HG03103 (cell line): ENCODE data around the gene CATSPER3.

Experiments
- ATAC-seq: cut with Tn5 transposase; IDR thresholded peaks from one replicate; pipeline ENCODE4 v1.9.1; 2021; ENCODE audit warnings: low read depth; ENCODE audit not compliant: unreplicated experiment

CATSPER3 gene

DNA sequence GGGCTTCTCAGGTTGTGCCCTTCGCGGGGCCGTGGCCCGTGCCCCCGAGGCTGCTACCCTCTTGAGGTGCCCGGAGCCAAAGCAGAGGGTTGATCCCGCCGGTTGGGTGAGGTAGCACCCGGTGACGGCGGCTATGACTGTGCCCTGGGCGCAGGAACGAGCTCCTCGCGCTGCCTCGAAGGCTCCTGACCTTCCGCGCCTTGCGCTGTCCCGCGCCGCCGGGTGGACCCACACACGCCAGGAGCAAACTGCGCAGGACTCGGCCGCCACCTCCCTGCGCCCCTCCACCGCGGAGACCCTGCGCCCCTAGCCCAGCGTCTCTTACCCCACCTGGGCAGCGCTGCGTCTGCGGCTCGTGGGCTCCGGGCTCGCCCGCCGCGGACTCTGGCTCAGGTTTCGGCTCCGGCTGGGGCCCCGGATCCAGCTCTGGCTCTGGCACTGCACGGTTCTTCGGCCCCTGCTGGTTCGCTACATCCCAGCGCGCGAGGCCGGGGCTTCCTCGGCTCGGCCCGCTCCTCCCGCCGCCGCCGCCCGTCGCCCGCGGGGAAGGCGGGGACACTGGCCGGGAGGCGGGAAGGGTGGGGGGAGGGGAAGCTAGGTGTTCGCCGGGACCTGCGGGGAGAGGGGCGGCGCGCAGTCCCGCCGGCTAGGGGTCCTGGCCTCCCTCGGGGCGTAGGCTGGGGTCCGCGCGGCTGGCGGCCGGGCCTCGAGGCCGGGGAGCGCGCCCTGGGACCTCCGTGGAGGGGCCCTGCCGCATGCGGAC is 71.7 kb downstream of the CATSPER3 start:
- ATAC-seq, result no peak

- no peak for ATAC-seq
Measured at GRCh38 chr5:135040034-135040332, 72.3 kb downstream of the CATSPER3 start.

GRCh38 chr5:135040333-135041144 is 72.8 kb downstream of the CATSPER3 start:
- no peak for ATAC-seq

DNA sequence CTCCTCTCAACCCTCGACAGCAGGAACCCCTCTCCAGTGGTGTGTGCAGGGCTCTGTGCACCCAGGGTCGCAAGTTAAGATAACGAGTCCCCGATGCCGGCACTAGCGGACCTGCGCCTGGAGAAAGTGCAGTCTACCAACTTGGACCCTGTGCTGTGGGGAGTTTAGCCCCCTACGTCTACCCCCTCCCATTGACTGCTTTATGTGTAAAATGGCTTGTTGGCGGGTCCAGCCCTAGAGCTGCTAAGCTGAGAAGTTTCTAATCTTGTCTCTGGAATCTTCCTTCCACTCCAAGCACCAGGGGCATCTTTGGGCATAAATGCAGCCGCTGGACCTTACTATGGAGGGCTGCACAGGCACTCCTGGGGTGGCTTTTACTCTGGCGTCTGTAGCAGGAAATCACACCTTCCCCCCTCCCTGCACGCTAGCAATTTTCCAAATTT is 73.5 kb downstream of the CATSPER3 start:
- ATAC-seq, result no peak

- ATAC-seq, result no peak
Measured at GRCh38 chr5:135041726-135042125, 74.0 kb downstream of the CATSPER3 start.

DNA sequence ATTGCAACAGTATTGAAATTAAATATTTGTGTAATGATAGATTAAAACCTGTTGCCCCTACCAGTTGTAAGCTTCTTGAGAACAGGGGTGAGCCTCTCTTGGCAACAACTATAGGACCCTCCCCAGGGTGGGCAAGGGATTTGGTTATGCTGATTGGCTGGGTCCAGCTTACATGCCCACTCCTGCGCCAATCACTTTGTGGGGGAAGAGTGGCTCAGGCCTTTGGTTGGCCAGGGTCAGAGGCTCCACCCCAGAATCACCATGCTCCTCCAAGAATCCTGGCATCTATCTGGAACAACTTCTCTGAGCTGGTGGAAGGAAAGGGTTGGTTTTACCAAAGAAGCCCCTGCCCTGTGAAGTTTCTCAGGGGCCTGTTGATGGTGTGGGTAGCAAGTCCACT is 74.9 kb downstream of the CATSPER3 start:
- no peak for ATAC-seq

- no peak for ATAC-seq
Measured at GRCh38 chr5:135045488-135045887, 77.8 kb downstream of the CATSPER3 start.

DNA sequence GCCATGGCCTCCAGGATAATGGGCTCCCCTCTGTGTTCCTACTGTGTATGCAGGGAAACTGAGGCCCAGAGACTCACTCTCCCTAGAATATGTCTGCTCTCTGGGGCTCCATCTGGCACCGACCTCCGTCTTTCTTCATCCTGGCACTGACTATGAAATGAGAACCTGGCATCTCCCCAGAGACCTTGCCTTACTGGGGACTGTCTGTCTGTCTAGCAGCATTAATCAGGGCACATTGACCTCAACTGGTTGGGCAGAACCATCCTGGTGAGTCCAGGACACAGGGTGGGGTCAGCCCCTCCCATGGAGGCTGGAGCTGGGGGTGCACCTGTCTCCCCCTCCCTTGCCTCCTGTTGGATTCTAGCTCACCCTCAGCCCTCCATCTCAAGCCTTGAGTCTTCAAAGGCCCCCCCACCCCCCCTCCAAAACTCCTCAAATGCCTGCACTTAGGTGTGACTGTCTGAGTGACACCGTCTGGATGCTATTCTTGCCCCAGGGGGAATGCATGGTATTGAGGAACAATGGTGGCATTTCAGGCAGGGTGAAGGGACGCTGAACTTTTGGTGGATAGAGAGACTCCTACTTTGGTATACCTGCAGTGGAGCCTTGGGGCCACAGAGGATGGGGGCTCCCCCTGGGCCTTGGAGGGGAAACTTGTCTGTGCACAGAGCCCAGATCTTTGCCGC is 79.1 kb downstream of the CATSPER3 start:
- no peak for ATAC-seq

GRCh38 chr5:135047347-135047695 is 79.6 kb downstream of the CATSPER3 start:
- ATAC-seq, result no peak

GRCh38 chr5:135048286-135048685 is 80.6 kb downstream of the CATSPER3 start:
- no peak for ATAC-seq

GRCh38 chr5:135048930-135049329 is 81.2 kb downstream of the CATSPER3 start:
- ATAC-seq, result no peak

DNA sequence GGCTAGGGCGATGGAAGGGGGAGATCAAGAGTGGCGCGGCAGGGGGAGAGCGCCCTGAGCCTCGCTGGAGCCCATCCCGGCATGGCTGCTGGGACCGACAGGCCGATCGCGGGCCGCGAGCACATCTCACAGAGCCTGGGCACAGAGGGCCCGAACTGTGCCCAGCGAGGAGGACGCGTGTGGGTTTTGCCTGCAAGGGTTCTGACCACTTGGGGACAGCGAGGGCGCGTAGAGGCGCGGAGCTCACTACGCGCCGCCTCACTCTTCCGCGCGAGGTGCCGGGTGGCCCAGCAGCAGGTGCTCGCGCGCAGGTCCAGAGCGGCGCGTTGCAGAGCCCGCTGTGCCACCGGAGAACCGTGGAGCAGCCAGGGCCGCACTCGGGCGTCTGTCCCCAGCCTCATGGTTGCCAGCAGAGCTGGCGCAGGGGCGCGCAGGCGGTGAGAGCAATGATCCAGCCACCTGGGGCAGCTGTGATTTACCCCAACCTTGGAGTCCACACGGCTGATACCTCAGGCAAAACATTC is 82.6 kb downstream of the CATSPER3 start:
- no peak for ATAC-seq

DNA sequence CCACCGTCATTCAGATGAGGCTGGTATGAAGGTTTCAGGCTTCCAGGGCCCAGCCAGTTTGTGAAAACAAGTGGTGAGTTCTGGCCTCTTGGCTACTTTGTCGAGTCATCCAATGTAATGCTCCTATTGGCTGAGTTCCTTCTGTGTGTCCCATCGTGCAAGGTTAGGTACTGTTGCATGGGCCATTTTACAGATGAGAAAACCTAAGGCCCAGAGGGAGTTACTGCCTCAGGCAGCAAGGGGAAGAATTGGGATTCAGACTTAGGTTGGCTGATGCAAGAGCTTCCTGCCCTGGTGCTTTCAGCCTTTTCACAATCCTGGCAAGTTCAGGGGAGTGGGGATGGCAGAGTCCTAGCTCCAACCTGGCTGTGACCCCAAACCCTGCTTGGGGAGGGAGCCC is 83.7 kb downstream of the CATSPER3 start:
- ATAC-seq, result no peak

- ATAC-seq, result no peak
Measured at GRCh38 chr5:135051872-135052271, 84.2 kb downstream of the CATSPER3 start.

DNA sequence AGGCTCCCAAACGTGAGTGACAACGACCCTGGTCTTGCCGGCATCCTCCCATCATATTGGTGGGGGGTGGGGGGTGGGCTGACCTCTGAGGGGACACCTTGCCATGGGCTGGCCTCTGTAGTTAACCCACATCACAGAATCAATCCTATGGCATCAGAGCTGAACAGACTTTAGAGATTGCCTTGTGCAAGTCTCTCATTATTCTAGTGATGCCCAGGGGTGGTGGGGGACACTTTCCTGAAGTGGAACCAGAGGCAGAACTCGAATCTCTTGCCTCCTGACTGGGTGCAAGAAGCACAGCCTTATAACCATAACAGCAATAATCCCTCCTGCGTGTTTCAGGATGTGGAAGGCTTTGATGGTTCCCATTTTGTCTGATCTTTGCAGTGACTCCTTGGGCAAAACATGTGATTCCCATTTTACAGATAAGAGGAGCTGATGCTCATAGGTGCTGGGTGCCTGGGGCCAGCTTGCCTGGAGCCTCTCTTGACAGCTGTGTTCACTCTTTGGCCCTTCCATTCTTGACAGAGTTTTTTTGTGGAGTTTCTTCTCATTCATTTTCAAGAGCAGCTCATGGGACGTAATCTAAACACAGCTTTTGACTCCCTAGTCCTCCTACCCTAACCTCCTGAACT is 84.9 kb downstream of the CATSPER3 start:
- no peak for ATAC-seq

DNA sequence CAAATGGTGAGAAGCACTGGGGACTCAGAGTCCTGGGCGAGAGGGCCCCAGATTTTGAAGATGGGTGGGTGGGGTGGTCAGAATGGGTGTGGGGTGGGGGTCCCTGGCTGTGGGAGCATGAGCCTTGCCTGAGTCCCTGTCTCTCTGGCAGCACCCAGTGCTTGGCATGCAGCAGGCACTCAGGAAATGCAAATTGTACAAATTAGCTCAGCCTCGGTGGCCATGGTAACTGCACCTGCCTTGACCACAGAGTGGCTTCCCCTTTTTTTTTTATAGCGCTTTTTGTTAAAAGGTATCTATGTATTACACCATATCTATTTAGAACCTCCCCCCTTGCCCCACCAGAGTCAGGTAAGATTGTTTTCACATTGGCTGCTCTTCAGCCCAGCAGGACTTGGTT is 85.6 kb downstream of the CATSPER3 start:
- ATAC-seq, result peak; percentile 90

DNA sequence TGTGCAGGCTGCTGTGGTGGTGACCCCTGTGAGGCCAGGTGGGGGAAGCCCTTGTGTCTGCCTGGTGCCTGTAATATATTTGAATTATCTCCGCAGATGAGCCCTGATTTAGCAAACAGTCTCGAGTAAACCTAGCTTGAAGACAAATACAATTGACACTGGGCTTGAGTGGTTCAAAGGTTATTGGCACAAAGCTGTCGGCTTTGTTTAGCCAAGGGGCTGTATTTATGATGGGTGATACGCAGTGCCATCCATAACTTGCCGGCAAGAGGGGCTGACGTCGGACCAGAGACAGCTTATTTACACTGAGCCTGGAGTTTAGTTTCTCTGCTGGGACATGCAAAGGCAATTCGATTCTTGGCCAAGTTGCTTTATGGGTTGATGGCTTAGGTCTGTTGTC is 86.3 kb downstream of the CATSPER3 start:
- ATAC-seq, result no peak

DNA sequence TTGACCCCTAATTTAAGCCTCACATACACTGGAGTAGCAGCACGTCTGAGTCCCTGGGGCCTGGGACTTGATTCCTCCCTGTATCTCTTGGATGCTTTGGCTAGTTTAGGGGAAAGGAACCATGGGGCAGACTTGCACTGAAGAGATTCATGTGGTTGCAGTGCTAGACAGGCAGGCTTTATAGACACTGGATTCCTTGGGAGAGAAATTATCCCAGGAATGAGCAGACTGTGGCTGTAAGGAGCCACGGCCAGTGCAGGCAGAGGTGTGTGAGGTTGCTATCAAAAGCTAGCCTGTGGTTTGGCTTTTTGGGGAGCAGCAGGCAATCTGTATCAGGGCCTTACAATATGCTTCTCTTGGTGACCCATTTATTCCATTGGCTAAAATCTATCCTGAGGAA is 86.8 kb downstream of the CATSPER3 start:
- ATAC-seq, result no peak

DNA sequence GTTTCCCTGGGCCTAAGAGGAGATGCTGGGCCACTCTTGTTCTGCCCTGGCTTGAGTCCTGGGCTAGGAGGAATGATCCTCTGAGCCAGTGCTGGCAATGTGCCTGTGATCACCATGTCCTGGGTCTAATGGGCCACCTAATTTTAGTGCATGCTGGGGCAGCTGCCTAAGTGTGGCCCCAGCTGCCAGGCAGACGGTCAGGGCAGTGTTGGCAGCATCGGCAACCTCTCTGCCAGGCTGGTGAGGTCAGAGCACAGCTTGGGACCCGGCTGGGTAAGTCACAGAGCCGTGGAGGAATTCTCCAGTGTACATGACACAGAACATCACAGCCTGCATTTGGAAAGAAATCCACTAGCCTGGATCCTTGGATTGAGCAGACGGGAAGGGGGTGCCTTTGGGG is 87.7 kb downstream of the CATSPER3 start:
- no peak for ATAC-seq

DNA sequence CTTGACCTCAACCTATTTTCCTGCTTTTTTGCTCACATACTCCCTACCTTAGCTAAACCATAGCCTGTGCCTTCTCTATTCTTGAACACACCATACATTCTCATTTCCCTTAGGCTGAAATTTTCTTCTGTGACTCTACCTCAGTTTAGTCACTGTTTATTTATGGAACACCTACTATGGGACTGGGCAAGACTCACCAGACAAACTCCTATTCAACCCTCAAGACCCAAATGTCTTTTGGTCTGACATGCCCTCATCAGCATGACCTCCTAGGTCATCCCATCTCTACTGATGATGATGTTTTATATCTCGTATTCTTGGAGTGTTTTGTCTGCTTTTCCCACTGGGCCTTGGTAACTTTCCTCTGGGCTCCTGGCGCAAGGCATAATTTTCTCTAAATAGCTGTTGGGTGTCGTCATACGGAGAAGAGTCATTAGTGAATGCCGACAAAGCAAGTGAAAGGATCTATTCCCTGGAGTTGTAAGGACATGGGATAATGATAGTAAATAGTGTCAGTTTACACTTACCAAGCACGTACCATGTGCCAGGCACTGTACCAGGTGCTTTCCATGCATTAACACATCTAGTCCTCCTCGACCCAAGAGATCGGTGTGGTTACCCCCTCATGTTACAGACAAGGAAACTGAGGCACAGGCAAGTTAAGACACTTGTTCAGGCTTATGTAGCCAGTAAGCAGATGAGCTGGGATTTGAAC is 88.8 kb downstream of the CATSPER3 start:
- no peak for ATAC-seq
